ENCODE results near the gene ADAMTSL1.
A peak's percentile ranks its signal among the peaks of the same experiment; 100 is the strongest.

Gene ADAMTSL1

DNA sequence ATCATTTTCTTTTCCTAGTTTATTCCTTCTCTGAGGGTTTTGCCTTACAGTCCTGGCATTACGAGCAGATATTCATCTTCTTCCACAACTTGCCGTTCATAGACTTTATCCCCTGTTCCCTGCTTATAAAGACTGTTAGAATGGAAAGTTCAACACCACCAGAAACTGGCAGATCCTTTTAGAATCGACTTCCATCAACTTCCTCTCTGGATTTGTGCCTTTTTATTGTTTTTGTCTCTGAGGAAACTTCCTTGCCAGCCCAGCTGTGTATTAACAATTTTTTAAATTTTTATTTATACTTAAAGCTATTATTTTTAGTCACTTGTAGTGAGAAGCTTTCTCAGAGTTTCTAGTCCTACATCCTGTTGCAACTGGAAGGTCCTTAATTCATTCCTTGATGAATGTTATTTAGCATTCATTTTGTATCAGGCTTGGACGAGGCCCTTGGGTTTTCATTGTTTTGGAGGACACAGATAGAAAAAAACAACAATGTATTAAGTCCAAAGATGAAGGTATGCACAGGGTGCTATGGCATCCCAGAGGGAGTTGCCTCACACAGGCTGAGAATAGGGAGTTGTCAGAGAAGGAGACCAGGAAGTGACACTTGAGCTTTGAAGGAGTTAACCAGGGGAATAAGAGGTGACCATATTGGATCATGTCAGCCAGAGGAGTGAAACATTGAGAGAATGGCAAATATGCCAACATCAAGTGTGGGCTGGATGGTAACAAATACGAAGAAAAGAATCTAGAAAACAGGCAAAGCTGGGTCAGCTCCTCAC lies 81.3 kb downstream of the ADAMTSL1 start:
- no peak for DNase-seq

DNA sequence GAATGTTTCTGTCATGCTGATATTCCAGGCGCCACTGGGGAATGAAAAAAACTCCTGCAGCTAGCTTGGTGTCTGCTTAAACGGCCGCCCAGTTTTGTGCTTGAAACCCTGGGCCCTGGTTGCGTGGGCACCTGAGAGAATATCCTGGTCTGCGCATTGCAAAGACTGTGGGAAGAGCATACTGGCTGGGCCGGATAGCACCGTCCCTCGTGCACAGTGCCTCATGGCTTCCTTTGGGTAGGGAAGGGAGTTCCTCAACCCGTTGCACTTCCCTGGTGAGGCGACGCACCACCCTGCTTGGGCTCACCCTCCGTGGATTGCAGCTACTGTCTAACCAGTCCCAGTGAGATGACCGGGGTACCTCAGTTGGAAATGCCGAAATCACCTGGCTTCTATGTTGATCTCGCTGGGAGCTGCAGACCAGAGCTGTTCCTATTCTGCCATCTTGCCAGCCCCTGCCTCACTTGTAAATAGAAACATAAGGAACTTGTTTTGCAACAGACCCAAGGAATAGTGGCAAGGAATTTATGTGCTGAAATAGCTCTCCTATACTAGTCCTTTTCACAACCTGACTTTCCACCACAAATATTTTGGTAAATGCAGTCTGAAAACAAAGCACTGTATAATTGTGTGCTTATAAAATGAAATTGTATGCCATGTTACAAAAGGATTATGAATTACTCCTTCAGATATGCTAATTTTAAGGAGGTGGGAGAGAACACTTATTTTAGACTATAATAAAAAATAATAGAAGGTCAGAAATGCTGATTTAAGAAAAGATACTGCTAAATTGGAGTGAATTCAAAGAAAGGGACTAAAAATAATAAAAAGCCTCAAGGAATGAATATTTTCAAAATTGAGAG lies 90.3 kb downstream of the ADAMTSL1 start:
- no peak for DNase-seq

DNA sequence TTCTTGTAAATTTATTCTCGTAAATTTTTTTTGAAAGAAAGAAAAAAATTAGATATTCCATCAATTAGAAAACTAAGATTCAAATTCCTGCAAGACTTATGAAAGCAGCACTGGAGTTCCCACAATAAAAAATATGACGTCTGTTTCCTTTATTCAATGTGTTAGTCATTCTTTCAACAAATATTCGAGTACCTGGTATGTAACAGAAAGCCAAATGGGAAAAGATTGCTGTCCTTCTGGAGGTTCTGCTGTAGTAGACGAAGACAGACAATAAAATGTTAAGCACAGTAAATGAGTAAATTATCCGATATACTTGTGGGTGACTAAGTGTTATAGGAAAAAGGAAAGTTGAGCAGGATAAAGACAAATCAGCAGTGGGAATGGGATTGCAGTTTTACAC lies 92.2 kb downstream of the ADAMTSL1 start:
- no peak for DNase-seq

DNA sequence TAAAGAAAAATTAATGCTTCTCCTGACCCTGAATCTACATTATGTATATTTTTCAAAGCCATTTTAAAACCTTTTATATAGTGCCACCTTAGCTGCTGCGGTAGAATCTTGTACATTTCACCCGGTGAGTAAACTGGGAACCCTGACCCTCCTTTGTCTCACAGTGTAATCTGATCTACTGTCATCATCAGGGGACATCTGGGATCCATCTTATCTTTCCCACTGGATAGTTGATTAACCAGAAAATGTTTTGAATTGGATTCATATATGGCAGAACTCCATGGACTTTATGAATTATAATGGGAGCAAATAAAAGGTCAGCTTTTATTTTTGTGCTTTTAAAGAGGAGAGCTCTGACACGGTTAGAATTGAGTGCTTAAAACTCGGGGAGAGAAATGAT lies 95.0 kb downstream of the ADAMTSL1 start:
- no peak for DNase-seq

DNA sequence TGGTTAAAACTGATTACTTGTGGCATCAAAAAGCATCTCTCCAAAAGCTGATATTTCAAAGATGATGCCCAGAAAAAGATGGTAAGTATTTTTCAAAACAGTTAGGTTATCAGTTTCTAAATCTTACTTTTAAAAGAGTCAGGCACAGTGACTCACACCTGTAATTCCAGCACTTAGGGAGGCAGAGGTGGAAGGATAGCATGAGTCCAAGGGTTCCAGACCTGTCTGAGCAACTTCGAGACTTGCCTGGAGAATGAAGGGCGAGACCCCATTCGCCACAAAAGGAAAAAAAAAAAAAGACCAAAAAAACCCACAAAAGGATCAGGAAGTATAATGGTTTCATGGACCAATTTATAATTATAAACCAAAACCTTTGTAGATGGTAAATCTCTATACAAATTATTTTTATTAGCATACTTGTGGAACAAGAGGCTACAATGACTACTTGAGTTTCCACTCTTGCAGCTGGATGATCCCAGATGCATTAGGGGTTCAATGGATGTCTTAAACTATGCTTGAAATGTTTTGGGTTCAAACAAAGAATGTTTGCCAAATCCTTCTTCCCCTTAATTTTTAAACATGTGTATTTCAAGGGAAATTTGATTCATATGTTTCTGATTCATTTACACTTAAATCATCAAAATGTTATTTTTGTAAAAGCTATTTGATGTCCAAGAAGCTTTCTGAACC lies 96.1 kb downstream of the ADAMTSL1 start:
- DNase-seq: no peak

DNA sequence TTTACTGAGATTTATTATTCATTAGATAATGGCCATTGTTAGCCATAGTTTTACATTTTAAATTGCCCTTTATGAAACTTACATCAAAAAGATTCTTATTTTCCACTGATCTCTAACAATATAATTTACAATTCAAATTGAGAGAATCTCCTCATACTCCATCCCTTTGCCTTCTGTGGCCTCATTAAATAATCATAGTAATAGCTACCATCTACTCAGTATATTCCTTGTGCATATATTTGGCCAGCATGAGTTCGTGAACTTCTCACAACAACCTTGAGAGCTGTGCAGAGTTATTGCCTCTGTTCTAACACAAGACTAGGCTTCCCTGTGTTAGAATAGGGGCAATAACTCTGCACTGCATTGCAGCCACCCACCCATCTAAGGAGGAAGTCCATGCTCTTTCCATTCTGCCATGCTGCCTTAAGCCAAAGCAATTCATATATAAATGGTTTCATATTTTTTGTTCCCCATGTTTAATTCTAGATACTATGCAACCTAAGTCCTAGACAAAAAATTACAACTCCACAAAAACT lies 99.1 kb downstream of the ADAMTSL1 start:
- DNase-seq: no peak

DNA sequence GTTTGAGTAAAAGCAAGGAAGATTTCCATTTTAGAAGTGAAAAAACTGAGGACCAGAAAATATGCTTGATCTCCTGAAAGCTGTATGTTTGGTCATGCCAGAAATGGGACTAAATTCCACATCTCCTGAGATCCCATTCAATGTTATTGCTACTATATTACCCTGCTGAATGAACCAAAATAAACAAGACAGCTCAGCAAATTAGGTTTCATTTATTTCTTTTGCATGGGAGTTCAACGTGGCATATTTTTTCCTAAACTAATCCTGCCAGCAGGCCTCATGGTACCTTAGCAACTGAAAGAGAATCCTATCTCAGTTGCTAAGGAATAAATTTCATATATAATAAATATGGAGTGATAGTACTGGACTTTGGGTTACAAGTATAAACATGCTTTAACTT lies 101.7 kb downstream of the ADAMTSL1 start:
- no peak for DNase-seq

- no peak for DNase-seq
Measured at GRCh38 chr9:18579536-18579935, 105.6 kb downstream of the ADAMTSL1 start.

DNA sequence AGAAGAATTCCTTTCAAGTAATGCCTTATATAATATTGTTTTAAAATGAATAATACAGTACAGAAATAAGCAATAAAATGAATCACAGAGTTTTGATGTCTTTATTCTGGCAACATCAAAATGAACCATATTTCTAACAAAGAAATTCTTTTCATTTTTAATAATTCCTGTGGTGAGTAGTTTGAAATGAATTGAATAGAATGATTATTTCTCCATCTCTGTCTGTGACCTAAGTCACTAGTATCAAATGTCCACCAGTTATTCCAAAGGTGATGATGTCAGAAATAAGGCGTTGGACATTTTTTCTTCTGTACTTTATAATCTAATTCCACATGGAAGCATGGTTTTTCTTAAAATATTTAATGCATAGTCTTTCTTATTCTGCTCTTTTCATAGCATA lies 106.2 kb downstream of the ADAMTSL1 start:
- no peak for DNase-seq

GRCh38 chr9:18585996-18586395 lies 112.0 kb downstream of the ADAMTSL1 start:
- no peak for DNase-seq

DNA sequence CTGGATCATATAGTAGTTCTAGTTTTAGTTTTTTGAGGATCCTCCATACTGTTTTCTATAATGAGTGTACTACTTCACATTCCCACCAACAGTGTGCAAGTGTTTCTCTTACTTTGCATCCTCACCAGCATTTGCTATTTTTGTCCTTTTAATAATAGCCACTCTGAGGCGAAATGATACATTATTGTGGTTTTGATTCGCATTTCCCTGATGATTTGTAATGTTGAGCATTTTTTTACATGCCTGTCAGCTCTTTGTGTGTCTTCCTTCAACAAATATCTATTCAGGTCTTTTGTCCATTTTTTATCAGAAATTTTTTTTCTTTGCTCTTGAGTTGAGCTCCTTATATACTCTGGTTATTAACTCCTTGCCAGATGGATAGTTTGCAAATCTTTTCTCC lies 114.0 kb downstream of the ADAMTSL1 start:
- no peak for DNase-seq

GRCh38 chr9:18591261-18591660 lies 117.3 kb downstream of the ADAMTSL1 start:
- no peak for DNase-seq

DNA sequence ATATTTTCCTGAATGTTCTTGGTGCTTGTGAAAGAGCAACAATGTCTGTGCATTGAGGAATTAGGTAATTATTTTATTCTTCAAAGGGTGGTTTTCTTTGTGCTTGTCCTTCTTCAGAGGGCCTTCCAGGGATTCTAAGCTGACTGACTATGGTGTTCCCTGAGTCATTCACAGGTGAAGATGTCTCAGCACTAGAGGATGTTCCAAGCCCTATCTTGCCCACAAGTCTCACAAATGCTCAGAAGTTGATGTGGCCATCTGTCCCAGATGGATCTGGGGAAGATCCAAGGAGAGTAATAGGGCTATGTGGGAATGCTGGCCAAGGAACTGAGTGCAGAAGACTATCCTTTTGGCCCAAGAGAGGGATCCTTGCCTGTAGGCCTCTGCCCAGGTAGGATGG lies 120.9 kb downstream of the ADAMTSL1 start:
- DNase-seq: no peak

DNA sequence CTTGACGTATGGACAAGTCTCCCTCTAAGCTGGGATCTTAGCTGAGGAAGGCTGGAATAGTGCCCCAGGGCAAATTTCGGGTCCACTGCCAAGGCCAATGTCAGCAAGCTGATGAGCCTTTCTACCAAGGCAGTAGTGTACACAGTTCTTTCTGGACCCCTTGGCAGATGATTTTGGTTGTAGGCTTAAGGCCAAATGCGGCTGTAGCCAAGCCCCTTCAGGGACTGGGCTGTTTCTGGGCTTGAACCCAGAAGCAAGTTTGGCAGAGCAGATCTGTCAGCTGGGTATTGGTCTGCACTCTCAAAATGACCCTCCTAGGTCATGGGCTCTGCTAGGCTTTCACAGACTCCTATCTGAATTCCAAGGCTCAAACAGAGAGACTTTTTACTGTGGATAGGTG lies 121.6 kb downstream of the ADAMTSL1 start:
- DNase-seq: no peak

DNA sequence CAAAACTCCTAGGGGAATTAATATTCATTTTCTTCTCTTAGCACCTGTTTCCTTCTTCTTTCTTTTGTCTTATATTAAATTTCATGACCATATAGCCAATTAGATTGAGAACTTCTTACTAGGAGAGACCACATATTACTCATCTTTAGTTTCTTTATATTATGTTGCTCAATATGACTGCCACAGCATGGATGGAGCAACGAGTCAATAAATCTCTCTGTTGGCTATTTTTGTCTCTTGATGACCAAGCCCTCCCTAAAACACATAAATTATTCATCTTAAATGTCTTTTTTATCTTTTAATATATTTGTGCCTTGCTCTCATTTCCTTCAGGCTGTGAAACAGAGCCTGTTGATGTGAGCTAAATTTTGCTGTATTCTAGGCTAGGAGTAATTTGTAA lies 123.0 kb downstream of the ADAMTSL1 start:
- DNase-seq: no peak

DNA sequence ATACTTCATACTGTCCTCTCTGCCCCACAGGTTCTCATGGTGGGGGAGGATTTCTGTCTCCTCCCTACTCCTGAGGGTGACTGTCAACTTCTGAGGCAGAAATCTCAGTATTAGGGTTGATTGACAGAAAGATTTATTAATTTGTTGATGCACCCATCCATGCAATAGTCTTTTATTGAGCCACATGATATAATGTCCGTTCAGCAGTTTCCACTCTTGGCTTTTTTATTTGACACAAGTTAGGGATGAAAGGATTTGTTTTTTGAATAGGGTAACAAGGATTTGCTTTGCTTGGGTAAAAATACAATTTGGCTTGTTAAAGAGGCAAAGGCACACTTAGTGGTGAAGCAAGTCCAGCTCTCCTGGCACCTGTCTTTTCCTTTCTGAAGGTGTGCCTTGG lies 125.0 kb downstream of the ADAMTSL1 start:
- no peak for DNase-seq

DNA sequence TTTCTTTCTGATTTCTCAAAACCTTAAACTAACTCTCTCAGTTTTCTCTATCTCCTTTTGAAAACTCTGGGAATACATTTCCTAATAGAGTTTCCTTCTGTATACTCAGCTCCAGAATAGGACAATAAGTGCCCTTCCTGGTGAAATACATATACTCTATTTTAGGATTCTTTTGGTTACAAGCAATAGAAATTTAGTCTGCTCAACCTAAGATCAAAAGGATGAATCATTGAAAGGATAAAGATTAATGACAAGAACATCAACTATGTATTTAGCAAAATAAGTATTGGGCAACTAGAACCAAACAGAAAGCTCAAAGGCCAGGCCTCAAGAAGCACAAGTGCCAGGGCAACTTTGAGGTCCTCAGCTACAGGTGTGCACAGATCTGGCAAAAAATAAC lies 127.1 kb downstream of the ADAMTSL1 start:
- DNase-seq: no peak

DNA sequence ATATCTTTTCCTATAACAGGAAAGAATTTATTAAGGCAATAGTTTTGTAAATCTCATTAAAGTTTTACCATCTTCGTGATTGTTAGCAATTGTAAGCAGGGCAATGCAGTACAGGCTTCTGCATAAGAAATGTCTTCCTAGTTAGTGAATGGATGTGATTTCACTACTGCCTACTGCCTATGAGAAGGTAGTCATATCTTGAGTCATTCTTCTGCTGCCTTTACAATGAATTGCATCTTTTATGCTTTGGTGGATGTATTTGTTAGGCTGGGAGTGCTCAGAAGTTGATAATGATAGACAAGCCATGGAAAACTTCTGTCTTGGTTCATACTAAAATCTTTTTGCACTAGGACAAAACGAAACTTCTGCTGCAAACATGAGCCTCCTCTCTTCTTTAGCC lies 128.0 kb downstream of the ADAMTSL1 start:
- no peak for DNase-seq

DNA sequence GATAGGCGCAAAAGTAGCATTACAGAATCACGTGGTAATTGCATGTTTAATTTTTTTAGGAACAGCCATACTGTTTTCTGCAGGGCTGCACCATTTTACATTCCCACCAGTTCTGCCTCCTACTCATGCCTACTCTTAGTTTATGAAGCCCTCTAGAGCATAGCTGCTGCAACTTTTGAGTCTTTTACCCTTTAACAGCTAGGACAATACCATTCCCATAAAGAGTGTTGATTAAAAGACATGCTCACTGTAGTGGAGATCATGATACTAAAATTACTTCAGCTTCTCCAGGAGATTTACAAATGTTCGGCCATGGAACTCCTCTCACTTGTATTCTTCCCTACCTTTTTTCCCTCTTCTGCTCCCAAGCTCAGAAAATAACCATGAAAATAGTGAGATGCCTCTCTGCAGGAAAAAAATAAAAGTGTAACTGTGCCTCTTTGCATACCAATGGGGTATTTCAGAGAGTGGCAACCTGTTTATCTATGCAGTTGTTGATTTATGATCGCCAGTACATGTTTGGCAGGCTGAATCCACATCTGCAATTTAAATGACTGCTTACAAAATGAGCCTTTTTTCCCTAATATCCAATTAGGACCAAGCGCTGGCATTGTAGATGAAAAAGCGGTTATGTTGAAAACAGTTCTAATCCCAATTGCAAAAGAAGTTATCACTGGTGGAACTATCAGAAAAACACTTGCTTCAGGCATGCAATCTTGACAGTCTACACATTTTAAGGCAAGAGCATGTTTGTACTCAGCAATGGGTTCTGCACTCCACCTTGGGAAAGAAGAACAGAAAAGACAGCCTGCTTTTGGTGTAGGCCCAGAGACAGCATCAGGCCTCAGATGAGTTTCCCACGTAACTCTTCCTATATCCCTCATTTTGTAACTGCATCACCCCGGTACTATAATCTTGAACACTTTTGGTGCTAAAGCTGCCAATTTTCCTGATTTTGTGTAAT lies 131.1 kb downstream of the ADAMTSL1 start:
- DNase-seq: no peak

- DNase-seq: peak; percentile 61
Measured at GRCh38 chr9:18605766-18606180, 131.8 kb downstream of the ADAMTSL1 start.

- no peak for DNase-seq
Measured at GRCh38 chr9:18606281-18606680, 132.3 kb downstream of the ADAMTSL1 start.

- no peak for DNase-seq
Measured at GRCh38 chr9:18606846-18607245, 132.9 kb downstream of the ADAMTSL1 start.

Data from right forelimb (tissue), 1 donor.